GM12878 (cell line): ENCODE results near the gene OTUB1. TPM values are rescaled to one million over a fixed set of nuclear protein-coding genes. Genes with fewer than 3 reads are reported as not detected.

Experiments
- ATAC-seq: fragments of 200-7000 bp; cut with Tn5 transposase; 3 replicates; pipeline ENCODE4 v1.9.1; 2020; ENCODE audit warnings: mild to moderate bottlenecking, moderate library complexity
- BruUV-seq: library from RNA; stranded (reverse); fragments of 400-500 nt; replicated peaks from 2 replicates; lab custom pipeline; 2021; lab: Mats Ljungman, UMichigan
- CTCF ChIA-PET: fragments of 300-600 bp; sonication (Branson Sonifier 250); formaldehyde crosslinking; extraction: SDS; loops from one replicate; lab custom pipeline; 2021; ENCODE audit warnings: inconsistent platforms; lab: Yijun Ruan, JAX
- POLR2A ChIA-PET: fragments of 350-600 bp; formaldehyde crosslinking; extraction: SDS; loops from one replicate; lab custom pipeline; 2021; ENCODE audit warnings: inconsistent platforms; lab: Charles Lee
- RAD21 ChIA-PET: fragments of 300-600 bp; sonication (Branson Sonifier 250); formaldehyde crosslinking; loops from one replicate; lab custom pipeline; 2023; ENCODE audit warnings: antibody characterized with exemption; ENCODE audit not compliant: unreplicated experiment; lab: Charles Lee
- SMC1A ChIA-PET: fragments of 300-600 bp; sonication (Branson Sonifier 250); formaldehyde crosslinking; loops from one replicate; lab custom pipeline; 2023; ENCODE audit not compliant: unreplicated experiment, uncharacterized antibody; lab: Charles Lee
- DNase-seq: peaks from one replicate; pipeline ENCODE4 v3.0.0-alpha.2; 2011; ENCODE audit warnings: low read depth, low spot score
- FAIRE-seq: peaks from 3 replicates; lab custom pipeline; 2011; peaks lifted over from hg19 to GRCh38; lab: Jason Lieb, UNC
- H2AFZ ChIP-seq: 2 replicates; pipeline ENCODE4 v1.6.0; 2011; ENCODE audit warnings: low read depth, low read length, control low read depth; ENCODE audit not compliant: control insufficient read depth
- H3K27ac ChIP-seq: 2 replicates; pipeline ENCODE4 v1.5.1; 2011; ENCODE audit warnings: control low read depth; ENCODE audit not compliant: control insufficient read depth, insufficient read depth
- H3K27me3 ChIP-seq, 2 experiments: replicated peaks in 1 of 2; 2 replicates each; pipeline versions ENCODE4 v1.6.0 to v1.6.1; 2011; ENCODE audit warnings: low read length in 1 of 2; ENCODE audit not compliant: control insufficient read depth in 2 of 2, insufficient read depth in 2 of 2
- H3K36me3 ChIP-seq, 2 experiments: 2 replicates each; pipeline ENCODE4 v1.5.1; 2011; ENCODE audit warnings: low read length in 1 of 2; ENCODE audit not compliant: control insufficient read depth in 2 of 2, insufficient read depth in 2 of 2
- H3K4me1 ChIP-seq: 2 replicates; pipeline ENCODE4 v1.6.1; 2011; ENCODE audit warnings: mild to moderate bottlenecking, low read length, moderate library complexity, mixed read lengths; ENCODE audit not compliant: control insufficient read depth, insufficient read depth
- H3K4me2 ChIP-seq: 2 replicates; pipeline ENCODE4 v1.6.0; 2011; ENCODE audit warnings: control low read depth; ENCODE audit not compliant: control insufficient read depth, insufficient read depth
- H3K4me3 ChIP-seq: fragments of 200-600 bp; sonication (generic); 2 replicates; pipeline ENCODE4 v1.5.1; 2016
- H3K79me2 ChIP-seq: 2 replicates; pipeline ENCODE4 v1.6.0; 2011; ENCODE audit warnings: low read length; ENCODE audit not compliant: control insufficient read depth, insufficient read depth
- H3K9ac ChIP-seq: 2 replicates; pipeline ENCODE4 v1.8.0; 2011; ENCODE audit warnings: low read length, control low read depth, mixed read lengths; ENCODE audit not compliant: control insufficient read depth, insufficient read depth
- H3K9me3 ChIP-seq: replicated peaks from 3 replicates; pipeline ENCODE4 v1.5.1; 2011; ENCODE audit warnings: mild to moderate bottlenecking, low read length; ENCODE audit not compliant: control insufficient read depth, insufficient read depth
- H4K20me1 ChIP-seq: 2 replicates; pipeline ENCODE4 v1.6.0; 2011; ENCODE audit not compliant: control insufficient read depth, insufficient read depth
- BACH1 ChIP-seq: fragments of 450-650 bp; IDR thresholded peaks from 2 replicates; pipeline ENCODE4 v1.6.1; 2017; ENCODE audit warnings: mild to moderate bottlenecking, borderline replicate concordance
- CHD2 ChIP-seq: IDR thresholded peaks from 2 replicates; pipeline ENCODE4 v1.6.1; 2011; ENCODE audit warnings: low read depth, low read length, improper control_type of control experiment, borderline replicate concordance
- CREB1 ChIP-seq: IDR thresholded peaks from 2 replicates; pipeline ENCODE4 v1.6.1; 2012; ENCODE audit warnings: low read depth, mild to moderate bottlenecking, inconsistent platforms
- EGR1 ChIP-seq, 2 experiments: IDR thresholded peaks; 1 replicate in 1 of 2; 2 replicates in 1 of 2; pipeline ENCODE4 v1.6.1; 2011 to 2012; ENCODE audit warnings: low read depth in 2 of 2, low read length in 2 of 2, borderline replicate concordance in 1 of 2, mild to moderate bottlenecking in 1 of 2, moderate library complexity in 1 of 2
- MXI1 ChIP-seq: fragments of 150-350 bp; IDR thresholded peaks from 2 replicates; pipeline ENCODE4 v1.6.1; 2011; ENCODE audit warnings: low read depth, mild to moderate bottlenecking, inconsistent platforms, low read length, improper control_type of control experiment
- RAD21 ChIP-seq: IDR thresholded peaks from 2 replicates; pipeline ENCODE4 v1.6.1; 2011; ENCODE audit warnings: mild to moderate bottlenecking, low read depth, low read length, moderate library complexity; ENCODE audit not compliant: insufficient read depth
- RELA ChIP-seq: fragments of 450-650 bp; IDR thresholded peaks from 2 replicates; pipeline ENCODE4 v1.8.0; 2014; ENCODE audit warnings: borderline replicate concordance; ENCODE audit not compliant: partially characterized antibody
- SMAD5 ChIP-seq: IDR thresholded peaks from 2 replicates; pipeline ENCODE4 v1.6.1; 2016; ENCODE audit warnings: antibody characterized with exemption, low read depth
- SP1 ChIP-seq: IDR thresholded peaks from one replicate; pipeline ENCODE4 v1.6.1; 2011; ENCODE audit warnings: low read depth, low read length
- STAT1 ChIP-seq: fragments of 450-650 bp; conservative IDR thresholded peaks from 2 replicates; pipeline ENCODE4 v1.6.1; 2014; ENCODE audit warnings: antibody characterized with exemption, mild to moderate bottlenecking
- USF1 ChIP-seq: IDR thresholded peaks from 2 replicates; pipeline ENCODE4 v1.6.1; 2011; ENCODE audit warnings: borderline replicate concordance, low read depth, mild to moderate bottlenecking, moderate library complexity, mixed read lengths, low read length; ENCODE audit not compliant: insufficient read depth; ENCODE audit errors: extremely low read length
- WRNIP1 ChIP-seq: IDR thresholded peaks from 2 replicates; pipeline ENCODE4 v1.6.1; 2011; ENCODE audit warnings: low read depth, low read length, improper control_type of control experiment, borderline replicate concordance
- YBX1 ChIP-seq: fragments of 450-650 bp; IDR thresholded peaks from 2 replicates; pipeline ENCODE4 v1.6.1; 2016; ENCODE audit warnings: antibody characterized with exemption
- ZNF207 ChIP-seq: fragments of 450-650 bp; IDR thresholded peaks from 2 replicates; pipeline ENCODE4 v1.6.1; 2014; ENCODE audit warnings: antibody characterized with exemption, mild to moderate bottlenecking, borderline replicate concordance
- ZNF24 ChIP-seq: fragments of 450-650 bp; IDR thresholded peaks from 2 replicates; pipeline ENCODE4 v1.6.1; 2017; ENCODE audit warnings: antibody characterized with exemption, mild to moderate bottlenecking
- WGBS: methylation state at CpG from one replicate; pipeline ENCODE4 v1.1.6; 2016; ENCODE audit warnings: low lambda C conversion rate; ENCODE audit not compliant: insufficient replicate concordance, insufficient coverage; ENCODE audit errors: missing lambda C conversion rate; 5-methylcytosine and 5-hydroxymethylcytosine counted together
- in situ Hi-C: fragments of 300-500 bp; cut with MboI; formaldehyde crosslinking; loops from 9 replicates; pipeline ENCODE4 v1.14.3; 2018; ENCODE audit warnings: mixed read lengths
- intact Hi-C: fragments of 100-400 bp; cut with micrococcal nuclease; formaldehyde crosslinking; loops from one replicate; pipeline ENCODE4 v1.14.2; 2022; ENCODE audit not compliant: unreplicated experiment
- polyA plus RNA-seq, 11 experiments: library from polyadenylated mRNA; depleted of rRNA in 4 of 11; unstranded in 6 of 11; stranded (reverse) in 5 of 11; fragments of >200 nt; fragmentation: Nextera tagmentation in 4 of 11; fragmentation: Illumina TruSeq in 1 of 11; extraction: Ambion mirVana in 4 of 11; extraction: Trizol in 1 of 11; gene quantifications; 1 replicate in 1 of 11; 2 replicates in 10 of 11; pipeline versions ENCODE4 v1.2.1 to v1.2.3, GENCODE V29; 2011 to 2016; ENCODE audit warnings: inconsistent platforms in 2 of 11, missing spikeins in 2 of 11, low read depth in 1 of 11
- total RNA-seq, 4 experiments: library from RNA; depleted of rRNA in 3 of 4; stranded (reverse); fragments of >200 nt in 3 of 4; fragmentation: Illumina TruSeq in 1 of 4; extraction: Trizol in 1 of 4; gene quantifications; 2 replicates each; pipeline versions ENCODE4 v1.2.1 to v1.2.3, GENCODE V29; 2013 to 2021
- TF ChIP-seq, protein P1 (sequence below): IDR thresholded peaks from 2 replicates; pipeline ENCODE4 v1.6.1; 2012; ENCODE audit warnings: low read depth, low read length, improper control_type of control experiment
- TF ChIP-seq, protein P2 (sequence below): IDR thresholded peaks from 2 replicates; pipeline ENCODE4 v1.6.1; 2011; ENCODE audit warnings: borderline replicate concordance, low read depth, mild to moderate bottlenecking, moderate library complexity, low read length; ENCODE audit not compliant: insufficient read depth, poor library complexity, severe bottlenecking
- TF ChIP-seq, protein P3 (sequence below): fragments of 450-650 bp; IDR thresholded peaks from 2 replicates; pipeline ENCODE4 v1.6.1; 2018; ENCODE audit warnings: mild to moderate bottlenecking, low read depth, moderate library complexity; ENCODE audit not compliant: partially characterized antibody

OTUB1 gene
- total and polyA plus RNA-seq, 10 of the 15 experiments (the other 5 are each of a cell fraction or from before 2014, with no cell fraction given), result 49.6 to 225 (median 131) TPM

DNA sequence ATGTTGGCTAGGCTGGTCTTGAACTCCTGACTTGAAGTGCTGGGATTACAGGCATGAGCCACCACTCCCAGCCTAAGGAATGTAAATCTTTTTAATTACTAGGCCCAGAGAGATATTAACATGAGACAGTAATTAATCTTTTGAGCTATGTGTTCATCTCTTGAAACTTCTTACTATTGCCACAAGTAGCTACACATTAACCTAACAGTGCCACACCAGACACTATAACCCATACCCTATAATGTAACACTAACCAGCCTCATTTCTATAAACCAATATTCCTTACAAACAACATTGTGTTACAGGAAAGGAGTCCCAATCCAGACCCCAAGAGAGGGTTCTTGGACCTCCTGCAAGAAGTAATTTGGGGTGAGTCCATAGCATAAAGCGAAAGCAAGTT lies 19.8 kb upstream of the OTUB1 start (continued):
- no peak for TF ChIP-seq RELA
- TF ChIP-seq USF1, result no peak
- TF ChIP-seq CREB1, result no peak
- TF ChIP-seq CHD2, result no peak

GRCh38 chr11:63969461-63969860 lies 16.8 kb upstream of the OTUB1 start:
- Histone ChIP-seq H3K4me3 (no peak overlapping the region), H4K20me1 (no peaks in the 10 kb centered on the region), H3K36me3 (no peaks in the 10 kb centered on the region), H2AFZ (no peak overlapping the region), H3K9ac (no peak overlapping the region), H3K4me2 (no peak overlapping the region), H3K4me1 (no peaks in the 10 kb centered on the region), H3K27ac (no peak overlapping the region), H3K79me2 (peaks cover under 1% of the 10 kb centered on the region), H3K9me3 (no peaks in the 10 kb centered on the region), H3K27me3 (no peaks in the 10 kb centered on the region)
- SMC1A ChIA-PET, result interaction anchor here (1.0 to 1.9 kb wide), 2 partner anchors 17 to 136 kb away, joined by 3 to 5 read pairs; no protein-coding TSS in a partner anchor
- TF ChIP-seq YBX1 (no peak), RAD21 (no peak), SP1 (no peak), SMAD5 (no peak), ZNF24 (no peak), ZNF207 (no peak), EGR1 (IDR thresholded peaks at IDR 0.05; ENCODE audit: borderline replicate concordance in 1 of 2, low read depth in 2 of 2, low read length in 2 of 2) (no peak), WRNIP1 (no peak), STAT1 (no peak), BACH1 (no peak), MXI1 (no peak)
- TF ChIP-seq, protein P1, sequence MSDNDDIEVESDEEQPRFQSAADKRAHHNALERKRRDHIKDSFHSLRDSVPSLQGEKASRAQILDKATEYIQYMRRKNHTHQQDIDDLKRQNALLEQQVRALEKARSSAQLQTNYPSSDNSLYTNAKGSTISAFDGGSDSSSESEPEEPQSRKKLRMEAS, result no peak
- TF ChIP-seq, protein P2, sequence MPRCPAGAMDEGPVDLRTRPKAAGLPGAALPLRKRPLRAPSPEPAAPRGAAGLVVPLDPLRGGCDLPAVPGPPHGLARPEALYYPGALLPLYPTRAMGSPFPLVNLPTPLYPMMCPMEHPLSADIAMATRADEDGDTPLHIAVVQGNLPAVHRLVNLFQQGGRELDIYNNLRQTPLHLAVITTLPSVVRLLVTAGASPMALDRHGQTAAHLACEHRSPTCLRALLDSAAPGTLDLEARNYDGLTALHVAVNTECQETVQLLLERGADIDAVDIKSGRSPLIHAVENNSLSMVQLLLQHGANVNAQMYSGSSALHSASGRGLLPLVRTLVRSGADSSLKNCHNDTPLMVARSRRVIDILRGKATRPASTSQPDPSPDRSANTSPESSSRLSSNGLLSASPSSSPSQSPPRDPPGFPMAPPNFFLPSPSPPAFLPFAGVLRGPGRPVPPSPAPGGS, result no peak
- TF ChIP-seq, protein P3, sequence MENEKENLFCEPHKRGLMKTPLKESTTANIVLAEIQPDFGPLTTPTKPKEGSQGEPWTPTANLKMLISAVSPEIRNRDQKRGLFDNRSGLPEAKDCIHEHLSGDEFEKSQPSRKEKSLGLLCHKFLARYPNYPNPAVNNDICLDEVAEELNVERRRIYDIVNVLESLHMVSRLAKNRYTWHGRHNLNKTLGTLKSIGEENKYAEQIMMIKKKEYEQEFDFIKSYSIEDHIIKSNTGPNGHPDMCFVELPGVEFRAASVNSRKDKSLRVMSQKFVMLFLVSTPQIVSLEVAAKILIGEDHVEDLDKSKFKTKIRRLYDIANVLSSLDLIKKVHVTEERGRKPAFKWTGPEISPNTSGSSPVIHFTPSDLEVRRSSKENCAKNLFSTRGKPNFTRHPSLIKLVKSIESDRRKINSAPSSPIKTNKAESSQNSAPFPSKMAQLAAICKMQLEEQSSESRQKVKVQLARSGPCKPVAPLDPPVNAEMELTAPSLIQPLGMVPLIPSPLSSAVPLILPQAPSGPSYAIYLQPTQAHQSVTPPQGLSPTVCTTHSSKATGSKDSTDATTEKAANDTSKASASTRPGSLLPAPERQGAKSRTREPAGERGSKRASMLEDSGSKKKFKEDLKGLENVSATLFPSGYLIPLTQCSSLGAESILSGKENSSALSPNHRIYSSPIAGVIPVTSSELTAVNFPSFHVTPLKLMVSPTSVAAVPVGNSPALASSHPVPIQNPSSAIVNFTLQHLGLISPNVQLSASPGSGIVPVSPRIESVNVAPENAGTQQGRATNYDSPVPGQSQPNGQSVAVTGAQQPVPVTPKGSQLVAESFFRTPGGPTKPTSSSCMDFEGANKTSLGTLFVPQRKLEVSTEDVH, result no peak
- 73% methylated on average over 2 of the region's 2 CpGs for WGBS
- POLR2A ChIA-PET, result no interaction called here
- CTCF ChIA-PET, result interaction anchor here (1.7 kb wide), 1 partner anchor 12 kb away, joined by 5 read pairs; no protein-coding TSS in a partner anchor
- intact Hi-C loops, result no loop called here
- no peak for ATAC-seq
- no peak for DNase-seq
- in situ Hi-C loops, result no loop called here
- RAD21 ChIA-PET, result no interaction called here
- no peak for FAIRE-seq
- BruUV-seq, result no TSS peak
